IPS-18a (cell line): Measurements from ENCODE around the gene ITGB2.
"Not testable (repeated sequence)": the region's sequence is repeated elsewhere in the genome, so short reads cannot be mapped to it uniquely, and the experiment has no call there.

Experiments
- H3K27ac ChIP-seq: one replicate; pipeline ENCODE4 v1.5.1; 2013; ENCODE audit warnings: low read length
- H3K27me3 ChIP-seq: one replicate; pipeline ENCODE4 v1.6.1; 2013; ENCODE audit warnings: mild to moderate bottlenecking, low read length; ENCODE audit not compliant: control insufficient read depth, insufficient read depth
- H3K36me3 ChIP-seq: one replicate; pipeline ENCODE4 v1.6.1; 2013; ENCODE audit warnings: low read depth, low read length; ENCODE audit not compliant: control insufficient read depth
- H3K4me1 ChIP-seq: one replicate; pipeline ENCODE4 v1.6.1; 2013; ENCODE audit warnings: low read depth, low read length; ENCODE audit not compliant: control insufficient read depth
- H3K4me3 ChIP-seq: one replicate; pipeline ENCODE4 v1.5.1; 2013; ENCODE audit warnings: low read length
- H3K9ac ChIP-seq: one replicate; pipeline ENCODE4 v1.6.1; 2013; ENCODE audit warnings: mild to moderate bottlenecking, low read length, moderate library complexity
- H3K9me3 ChIP-seq: one replicate; pipeline ENCODE4 v1.6.1; 2013; ENCODE audit warnings: low read depth, low read length; ENCODE audit not compliant: control insufficient read depth

ITGB2 gene

GRCh38 chr21:44933918-44934260 is 13.2 kb upstream of the ITGB2 start:
- no peak overlapping the region for H3K27ac ChIP-seq
- H3K9ac ChIP-seq, result no peak overlapping the region
- H3K4me1 ChIP-seq, result peaks cover under 1% of the 10 kb centered on the region
- H3K9me3 ChIP-seq, result no peaks in the 10 kb centered on the region
- H3K4me3 ChIP-seq, result no peak overlapping the region
- H3K36me3 ChIP-seq, result no peaks in the 10 kb centered on the region
- H3K27me3 ChIP-seq, result peaks cover 61% of the 10 kb centered on the region

DNA sequence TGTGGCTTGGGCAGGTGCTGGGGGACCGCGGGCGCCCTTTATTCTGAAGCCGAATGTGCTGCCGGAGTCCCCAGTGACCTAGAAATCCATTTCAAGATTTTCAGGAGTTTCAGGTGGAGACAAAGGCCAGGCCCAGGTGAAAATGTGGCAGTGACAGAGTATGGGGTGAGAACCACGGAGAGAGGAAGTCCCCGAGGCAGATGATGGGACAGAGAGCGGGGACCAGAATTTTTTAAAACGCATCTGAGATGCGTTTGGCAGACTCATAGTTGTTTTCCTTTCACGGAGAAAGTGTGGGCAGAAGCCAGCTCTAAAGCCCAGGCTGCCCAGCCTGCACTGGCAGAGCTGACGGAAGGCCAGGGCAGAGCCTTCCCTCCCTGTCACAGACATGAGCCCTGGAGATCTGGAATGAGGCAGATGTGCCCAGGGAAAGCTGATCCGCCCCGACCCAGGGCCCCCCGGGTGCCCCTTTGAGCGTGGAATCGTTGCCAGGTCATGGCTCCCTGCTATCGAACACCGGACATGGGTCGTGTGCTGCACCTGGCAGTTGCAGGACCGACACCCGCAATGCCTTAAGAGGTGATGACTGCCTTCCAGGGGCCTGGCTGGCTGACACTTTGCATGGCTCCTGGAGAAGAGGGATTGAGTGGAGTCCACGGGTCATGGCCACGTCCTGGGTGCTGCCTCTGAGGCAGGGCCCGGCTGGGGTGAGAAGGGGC is 12.7 kb upstream of the ITGB2 start:
- Histone ChIP-seq H3K4me1 (no peaks in the 10 kb centered on the region), H3K27me3 (peaks cover 66% of the 10 kb centered on the region), H3K36me3 (no peaks in the 10 kb centered on the region), H3K27ac (no peak overlapping the region), H3K9ac (no peak overlapping the region), H3K9me3 (no peaks in the 10 kb centered on the region), H3K4me3 (no peak overlapping the region)

DNA sequence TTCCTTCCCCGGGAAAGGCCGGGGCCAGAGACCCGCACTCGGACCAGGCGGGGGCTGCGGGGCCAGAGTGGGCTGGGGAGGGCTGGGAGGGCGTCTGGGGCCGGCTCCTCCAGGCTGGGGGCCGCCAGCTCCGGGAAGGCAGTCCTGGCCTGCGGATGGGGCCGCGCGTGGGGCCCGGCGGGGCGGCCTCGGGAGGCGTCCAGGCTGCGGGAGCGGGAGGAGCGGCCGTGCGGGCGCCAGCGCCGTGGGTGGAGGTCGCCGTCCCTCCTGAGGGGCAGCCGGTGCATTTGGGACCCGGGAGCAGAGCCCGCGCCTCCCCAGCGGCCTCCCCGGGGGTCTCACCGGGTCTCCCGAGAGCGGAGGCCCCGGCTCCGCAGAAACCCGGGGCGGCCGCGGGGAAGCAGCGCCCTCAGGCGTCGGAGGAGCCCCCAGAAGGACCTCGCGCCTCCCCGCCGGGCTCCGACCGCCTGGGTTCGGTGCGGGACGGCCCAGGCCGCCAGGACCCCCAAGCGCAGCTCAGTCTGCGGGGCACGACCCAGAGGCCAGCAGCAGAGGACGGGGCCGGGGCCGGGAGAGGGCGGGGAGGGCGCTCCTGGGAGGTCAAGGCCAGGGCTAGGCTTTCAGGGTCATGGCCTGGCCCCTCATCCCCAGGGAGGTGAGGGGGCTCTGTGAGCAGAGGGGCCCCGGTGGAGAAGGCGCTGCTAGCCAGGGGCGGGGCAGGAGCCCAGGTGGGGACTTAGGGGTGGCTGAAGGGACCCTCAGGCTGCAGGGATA is 11.9 kb upstream of the ITGB2 start:
- no peaks in the 10 kb centered on the region for H3K9me3 ChIP-seq
- peak overlapping the region; percentile 30 for H3K4me3 ChIP-seq
- H3K27ac ChIP-seq, result no peak overlapping the region
- H3K4me1 ChIP-seq, result peaks cover 7% of the 10 kb centered on the region
- H3K9ac ChIP-seq, result no peak overlapping the region
- peaks cover 74% of the 10 kb centered on the region for H3K27me3 ChIP-seq
- no peaks in the 10 kb centered on the region for H3K36me3 ChIP-seq

GRCh38 chr21:44931501-44932407 is 11.1 kb upstream of the ITGB2 start:
- Histone ChIP-seq H3K27me3 (peaks cover 82% of the 10 kb centered on the region), H3K4me3 (peak overlapping the region; percentile 30), H3K9ac (no peak overlapping the region), H3K36me3 (no peaks in the 10 kb centered on the region), H3K4me1 (peaks cover 14% of the 10 kb centered on the region), H3K9me3 (no peaks in the 10 kb centered on the region), H3K27ac (no peak overlapping the region)

- Histone ChIP-seq H3K36me3 (no peaks in the 10 kb centered on the region), H3K27ac (no peak overlapping the region), H3K4me1 (peaks cover 15% of the 10 kb centered on the region), H3K4me3 (peak overlapping the region; percentile 30), H3K27me3 (peaks cover 88% of the 10 kb centered on the region), H3K9me3 (no peaks in the 10 kb centered on the region), H3K9ac (no peak overlapping the region)
Observed at GRCh38 chr21:44931137-44931500, 10.4 kb upstream of the ITGB2 start.

- peaks cover 89% of the 10 kb centered on the region for H3K27me3 ChIP-seq
- H3K4me3 ChIP-seq, result no peak overlapping the region
- peaks cover 15% of the 10 kb centered on the region for H3K4me1 ChIP-seq
- H3K9me3 ChIP-seq, result no peaks in the 10 kb centered on the region
- no peak overlapping the region for H3K27ac ChIP-seq
- H3K36me3 ChIP-seq, result no peaks in the 10 kb centered on the region
- H3K9ac ChIP-seq, result no peak overlapping the region
Observed at GRCh38 chr21:44930543-44930981, 9.9 kb upstream of the ITGB2 start.

DNA sequence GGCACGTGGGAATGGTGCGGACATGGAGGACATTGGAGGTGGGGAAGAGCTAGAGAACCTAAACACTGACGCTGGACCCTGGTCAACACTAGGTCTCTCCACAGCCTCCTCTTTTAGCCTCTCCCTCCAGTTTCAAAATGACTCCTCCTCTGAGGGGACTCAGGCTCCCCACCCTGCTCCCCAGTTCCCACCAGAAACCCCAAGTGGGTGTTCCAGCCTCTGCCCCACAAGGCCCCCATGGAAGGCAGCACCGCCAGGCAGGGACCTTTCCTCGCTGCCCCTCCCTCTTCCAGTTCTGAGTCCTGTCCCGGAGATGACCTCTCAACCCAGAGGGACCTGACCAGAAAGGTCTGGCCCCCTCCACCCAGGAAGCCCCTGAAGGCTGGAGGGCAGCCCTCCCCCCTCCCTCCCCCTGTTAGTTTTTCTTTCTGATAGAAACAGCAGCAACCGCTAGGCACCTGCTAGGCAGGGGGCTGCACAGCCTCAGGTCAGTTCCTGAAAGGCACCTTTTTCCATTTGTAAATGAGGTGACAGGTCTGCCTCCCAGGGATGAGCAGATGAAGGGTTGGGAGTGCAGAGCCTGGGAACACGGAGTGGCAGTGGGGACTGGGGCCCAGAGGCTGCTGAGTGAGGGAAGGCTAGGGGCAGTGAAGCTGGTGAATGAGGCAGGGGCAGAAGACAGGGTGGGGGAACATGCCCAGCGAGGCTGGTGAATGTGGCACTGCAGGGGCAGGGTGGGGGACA is 9.3 kb upstream of the ITGB2 start:
- Histone ChIP-seq H3K4me3 (no peak overlapping the region), H3K27ac (no peak overlapping the region), H3K9ac (no peak overlapping the region), H3K36me3 (no peaks in the 10 kb centered on the region), H3K27me3 (peaks cover 89% of the 10 kb centered on the region), H3K9me3 (no peaks in the 10 kb centered on the region), H3K4me1 (peaks cover 15% of the 10 kb centered on the region)

DNA sequence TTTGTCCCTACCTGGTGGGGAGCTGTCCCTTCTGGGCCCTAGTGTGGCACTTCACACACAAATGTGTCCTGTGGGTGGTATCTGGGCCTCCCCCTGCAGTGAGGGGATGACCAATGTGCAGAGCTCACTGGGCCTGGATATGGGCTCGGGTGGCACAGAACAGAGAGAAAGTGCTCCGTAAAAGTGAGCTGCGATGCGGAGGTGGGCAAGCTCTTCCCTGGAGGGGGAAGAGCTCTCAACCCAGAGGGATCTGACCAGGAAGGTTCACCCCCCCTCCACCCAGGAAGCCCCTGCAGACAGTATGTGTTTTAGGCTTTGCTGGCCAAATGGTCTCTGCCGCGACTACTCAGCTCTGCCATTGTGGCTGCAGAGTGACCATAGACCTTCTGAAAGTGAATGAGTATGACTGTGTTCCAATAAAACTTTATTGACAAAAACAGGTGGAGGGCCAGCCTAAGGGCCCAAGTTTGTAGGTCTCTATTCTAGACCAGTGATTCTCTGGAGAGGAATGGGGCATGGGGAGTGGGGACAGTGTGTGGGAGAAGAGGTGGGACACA is 8.6 kb upstream of the ITGB2 start:
- no peak overlapping the region for H3K9ac ChIP-seq
- H3K27me3 ChIP-seq, result peaks cover 89% of the 10 kb centered on the region
- no peaks in the 10 kb centered on the region for H3K9me3 ChIP-seq
- H3K4me1 ChIP-seq, result peaks cover 15% of the 10 kb centered on the region
- H3K27ac ChIP-seq, result no peak overlapping the region
- H3K36me3 ChIP-seq, result no peaks in the 10 kb centered on the region
- H3K4me3 ChIP-seq, result no peak overlapping the region

DNA sequence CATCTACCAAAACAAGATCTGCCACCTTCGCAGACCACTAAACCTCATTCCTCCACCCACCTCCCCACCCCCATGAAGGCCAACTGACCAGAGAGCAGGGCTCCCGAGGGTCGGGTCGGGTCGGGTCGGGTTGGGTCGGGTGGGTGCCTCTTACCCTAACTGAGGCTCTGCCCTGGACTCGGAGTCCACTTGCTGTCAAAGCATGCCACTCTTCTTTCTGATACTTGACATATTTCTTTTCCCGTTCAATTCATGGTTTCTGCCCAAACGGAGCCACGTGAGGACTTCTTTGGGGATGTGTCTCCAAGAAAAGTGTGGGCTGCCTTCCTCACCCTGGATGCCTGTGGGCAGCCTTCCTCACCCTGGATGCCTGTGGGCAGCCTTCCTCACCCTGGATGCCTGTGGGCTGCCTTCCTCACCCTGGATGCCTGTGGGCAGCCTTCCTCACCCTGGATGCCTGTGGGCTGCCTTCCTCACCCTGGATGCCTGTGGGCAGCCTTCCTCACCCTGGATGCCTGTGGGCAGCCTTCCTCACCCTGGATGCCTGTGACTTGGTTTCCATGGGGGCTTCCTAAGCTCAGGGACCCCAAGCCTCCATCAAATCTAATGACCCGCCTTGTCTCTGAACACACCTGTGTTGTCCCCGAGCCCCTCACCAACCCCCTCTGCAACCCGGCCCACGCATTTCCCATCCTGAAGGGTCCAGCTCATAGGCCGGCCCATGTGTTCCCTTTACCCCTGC is 8.0 kb upstream of the ITGB2 start:
- H3K36me3 ChIP-seq, H3K27ac ChIP-seq, H3K9ac ChIP-seq, H3K9me3 ChIP-seq, H3K4me3 ChIP-seq: not testable (repeated sequence)
- Histone ChIP-seq H3K4me1 (peaks cover 15% of the 10 kb centered on the region), H3K27me3 (peaks cover 89% of the 10 kb centered on the region)

DNA sequence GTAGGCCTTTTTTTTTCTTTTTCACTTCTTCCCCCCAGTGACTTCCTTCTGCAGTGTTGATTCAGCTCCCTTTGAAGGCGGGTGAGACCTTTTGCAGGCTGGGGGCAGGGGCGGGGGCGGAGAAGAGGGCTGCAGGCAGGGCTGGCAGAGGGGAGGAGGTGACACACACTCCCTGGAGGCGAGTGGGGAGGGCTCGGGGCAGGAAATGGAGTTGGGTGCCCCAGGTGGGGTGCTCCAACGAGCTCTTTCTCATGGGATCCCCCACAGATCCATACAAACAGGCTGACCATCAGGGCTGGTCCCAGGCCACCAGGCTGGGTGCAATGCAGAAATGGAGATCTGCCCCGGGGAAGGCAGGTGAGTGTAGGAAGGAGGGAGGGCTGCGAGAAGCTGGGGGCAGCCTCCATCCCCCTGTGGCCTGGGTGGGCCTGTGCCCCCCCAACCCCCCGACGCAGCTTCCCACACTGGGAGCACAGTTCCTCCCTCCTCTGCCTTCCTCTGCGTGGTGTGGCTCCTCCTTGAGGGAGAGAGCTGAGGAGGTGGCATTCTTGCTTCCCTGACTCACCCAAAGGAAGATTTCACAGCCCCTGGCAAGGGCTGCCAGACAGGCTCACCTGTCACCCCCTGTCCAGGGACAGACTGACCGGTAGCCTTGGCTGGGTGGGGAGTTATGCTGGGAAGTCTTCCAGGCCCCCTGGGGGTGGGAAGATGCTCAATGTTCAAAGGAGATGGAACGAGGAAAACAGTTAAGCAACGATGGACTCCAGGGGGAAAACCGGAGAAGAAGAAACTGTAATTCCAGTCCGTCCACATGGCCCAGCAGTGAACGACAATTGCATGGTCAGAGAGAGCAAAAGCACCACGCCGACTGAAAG is 7.1 kb upstream of the ITGB2 start:
- Histone ChIP-seq H3K27me3 (peaks cover 89% of the 10 kb centered on the region), H3K4me1 (peaks cover 15% of the 10 kb centered on the region), H3K27ac (no peak overlapping the region), H3K9me3 (no peaks in the 10 kb centered on the region), H3K36me3 (no peaks in the 10 kb centered on the region), H3K9ac (no peak overlapping the region), H3K4me3 (peak overlapping the region; percentile 16)
